Colonic mucosa (tissue), 4 donors: ENCODE data around the gene ELMO1. TPM values are rescaled to one million over a fixed set of nuclear protein-coding genes. Genes with fewer than 3 reads are reported as not detected.
"Not testable (repeated sequence)": the region's sequence is repeated elsewhere in the genome, so short reads cannot be mapped to it uniquely, and the experiment has no call there.

ENCODE experiments used
- DNase-seq: peaks from one replicate; pipeline ENCODE4 v3.0.0-alpha.2; 2020
- H3K27ac ChIP-seq: fragments of 200-600 bp; one replicate; pipeline ENCODE4 v1.8.0; 2021
- H3K27me3 ChIP-seq: fragments of 200-600 bp; one replicate; pipeline ENCODE4 v1.8.0; 2021
- H3K36me3 ChIP-seq: fragments of 200-600 bp; one replicate; pipeline ENCODE4 v1.8.0; 2021
- H3K4me1 ChIP-seq: fragments of 200-600 bp; one replicate; pipeline ENCODE4 v1.8.0; 2021; ENCODE audit warnings: mild to moderate bottlenecking
- H3K4me3 ChIP-seq: fragments of 200-600 bp; one replicate; pipeline ENCODE4 v1.8.0; 2021
- H3K9ac ChIP-seq, 2 donors: one replicate each; pipeline ENCODE4 v1.7.0; 2013; ENCODE audit warnings: control low read depth in 2 of 2, low read depth in 2 of 2, low read length in 2 of 2
- H3K9me3 ChIP-seq: fragments of 200-600 bp; one replicate; pipeline ENCODE4 v1.8.0; 2021
- intact Hi-C: fragments of 100-400 bp; cut with DNase I; formaldehyde crosslinking; loops from one replicate; pipeline ENCODE4 v1.14.1; 2022
- total RNA-seq, 2 donors: library from RNA; stranded (reverse); fragmentation: NEBNext Ultra II Directional in 1 of 2; extraction: Animal tissue kit (Norgen Biotek cat#: 25700) in 1 of 2; gene quantifications; one replicate each; pipeline ENCODE4 v1.2.1, GENCODE V29; 2021
- TF ChIP-seq, protein P1 (sequence below): fragments of 200-600 bp; IDR thresholded peaks from one replicate; pipeline ENCODE4 v1.8.0; 2022; ENCODE audit warnings: antibody characterized with exemption, mild to moderate bottlenecking
- donor health status: healthy.
- donor health status: DM: no; HTN: no; CAD: no.
- donor health status: DM: no; HTN: no; CAD: no.

ELMO1 gene
- total RNA-seq, 2 donors from 2014 or later = 4.2 to 4.7 TPM

- TF ChIP-seq, protein P1, sequence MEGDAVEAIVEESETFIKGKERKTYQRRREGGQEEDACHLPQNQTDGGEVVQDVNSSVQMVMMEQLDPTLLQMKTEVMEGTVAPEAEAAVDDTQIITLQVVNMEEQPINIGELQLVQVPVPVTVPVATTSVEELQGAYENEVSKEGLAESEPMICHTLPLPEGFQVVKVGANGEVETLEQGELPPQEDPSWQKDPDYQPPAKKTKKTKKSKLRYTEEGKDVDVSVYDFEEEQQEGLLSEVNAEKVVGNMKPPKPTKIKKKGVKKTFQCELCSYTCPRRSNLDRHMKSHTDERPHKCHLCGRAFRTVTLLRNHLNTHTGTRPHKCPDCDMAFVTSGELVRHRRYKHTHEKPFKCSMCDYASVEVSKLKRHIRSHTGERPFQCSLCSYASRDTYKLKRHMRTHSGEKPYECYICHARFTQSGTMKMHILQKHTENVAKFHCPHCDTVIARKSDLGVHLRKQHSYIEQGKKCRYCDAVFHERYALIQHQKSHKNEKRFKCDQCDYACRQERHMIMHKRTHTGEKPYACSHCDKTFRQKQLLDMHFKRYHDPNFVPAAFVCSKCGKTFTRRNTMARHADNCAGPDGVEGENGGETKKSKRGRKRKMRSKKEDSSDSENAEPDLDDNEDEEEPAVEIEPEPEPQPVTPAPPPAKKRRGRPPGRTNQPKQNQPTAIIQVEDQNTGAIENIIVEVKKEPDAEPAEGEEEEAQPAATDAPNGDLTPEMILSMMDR = no peak
- Histone ChIP-seq H3K4me1 (peaks cover 2% of the 10 kb centered on the region), H3K9me3 (no peaks in the 10 kb centered on the region), H3K4me3 (no peak overlapping the region), H3K36me3 (no peaks in the 10 kb centered on the region), H3K27ac (no peak overlapping the region), H3K27me3 (no peaks in the 10 kb centered on the region), H3K9ac (no peak overlapping the region)
- DNase-seq = no peak
- intact Hi-C loops = no loop called here
These were observed 303.0 kb downstream of the ELMO1 start for GRCh38 chr7:37145682-37146081.

GRCh38 chr7:37144423-37144822 lies 304.2 kb downstream of the ELMO1 start:
- TF ChIP-seq, protein P1 = no peak
- Histone ChIP-seq H3K27me3 (no peaks in the 10 kb centered on the region), H3K4me3 (no peak overlapping the region), H3K4me1 (peaks cover 2% of the 10 kb centered on the region), H3K36me3 (no peaks in the 10 kb centered on the region), H3K27ac (no peak overlapping the region), H3K9me3 (no peaks in the 10 kb centered on the region), H3K9ac (no peak overlapping the region)
- DNase-seq = no peak
- intact Hi-C loops = no loop called here

DNA sequence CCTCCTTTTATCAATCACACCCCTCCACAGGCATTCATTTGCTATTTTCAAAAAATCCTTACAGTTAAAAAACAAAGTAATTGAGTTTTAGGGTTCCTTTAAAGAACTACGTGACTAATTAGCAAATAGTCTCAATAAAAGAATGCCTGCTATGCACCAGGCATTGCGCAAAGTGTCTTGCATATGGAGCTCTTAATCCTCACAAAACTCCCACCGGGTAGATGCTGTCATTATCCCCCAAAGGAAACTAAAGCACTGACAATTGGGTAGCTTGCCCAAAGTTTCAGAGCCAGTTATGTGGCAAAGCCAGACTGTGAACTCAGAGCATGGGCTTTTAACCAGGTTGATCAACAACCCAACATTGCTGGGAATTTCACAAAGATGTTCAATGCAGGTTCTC lies 305.7 kb downstream of the ELMO1 start:
- Histone ChIP-seq H3K9me3 (no peaks in the 10 kb centered on the region), H3K27ac (no peak overlapping the region), H3K9ac (no peak overlapping the region), H3K4me1 (no peaks in the 10 kb centered on the region), H3K4me3 (no peak overlapping the region), H3K36me3 (no peaks in the 10 kb centered on the region), H3K27me3 (no peaks in the 10 kb centered on the region)
- DNase-seq = no peak
- TF ChIP-seq, protein P1 = no peak
- intact Hi-C loops = no loop called here

DNA sequence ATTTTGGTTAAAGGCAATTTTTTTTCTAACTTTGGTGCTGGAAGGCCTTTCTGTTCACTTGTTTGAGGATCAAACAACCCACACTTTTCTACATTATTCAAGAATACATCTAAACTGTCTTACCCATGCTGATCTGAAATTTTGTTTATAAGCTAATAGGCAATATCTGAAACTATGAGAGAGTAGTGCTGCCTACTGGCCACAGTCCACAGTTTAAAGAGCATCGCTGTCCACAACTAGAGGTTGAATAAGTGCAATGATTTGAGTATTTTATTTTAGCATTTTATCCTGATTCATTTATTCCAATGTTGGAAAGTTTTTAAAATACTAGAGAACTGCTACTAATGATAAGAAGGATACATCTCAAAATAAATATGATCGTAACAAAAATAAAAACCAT lies 306.9 kb downstream of the ELMO1 start:
- TF ChIP-seq, protein P1 = no peak
- no peaks in the 10 kb centered on the region for H3K9me3 ChIP-seq
- H3K27me3 ChIP-seq = no peaks in the 10 kb centered on the region
- no peak overlapping the region for H3K9ac ChIP-seq
- H3K4me3 ChIP-seq = no peak overlapping the region
- no peak for DNase-seq
- no peaks in the 10 kb centered on the region for H3K4me1 ChIP-seq
- intact Hi-C loops = no loop called here
- H3K27ac ChIP-seq = no peak overlapping the region
- no peaks in the 10 kb centered on the region for H3K36me3 ChIP-seq

GRCh38 chr7:37133902-37134301 lies 314.8 kb downstream of the ELMO1 start:
- H3K9me3 ChIP-seq, H3K4me3 ChIP-seq, DNase-seq, H3K27me3 ChIP-seq, H3K36me3 ChIP-seq, H3K27ac ChIP-seq, intact Hi-C loops, H3K9ac ChIP-seq, H3K4me1 ChIP-seq: not testable (repeated sequence)

- no peak overlapping the region for H3K27ac ChIP-seq
- no peaks in the 10 kb centered on the region for H3K9me3 ChIP-seq
- no peak overlapping the region for H3K4me3 ChIP-seq
- TF ChIP-seq, protein P1 = no peak
- H3K36me3 ChIP-seq = no peaks in the 10 kb centered on the region
- no peaks in the 10 kb centered on the region for H3K4me1 ChIP-seq
- intact Hi-C loops = no loop called here
- no peak for DNase-seq
- no peaks in the 10 kb centered on the region for H3K27me3 ChIP-seq
- no peak overlapping the region for H3K9ac ChIP-seq
These were observed 316.8 kb downstream of the ELMO1 start for GRCh38 chr7:37131855-37132254.
